H1 (cell line): Measurements from ENCODE around the gene QPCTL. TPM values are rescaled to one million over a fixed set of nuclear protein-coding genes. Genes with fewer than 3 reads are reported as not detected.

ENCODE experiments used
- CTCF ChIA-PET: fragments of 300-600 bp; sonication (Branson Sonifier 250); formaldehyde crosslinking; loops from one replicate; lab custom pipeline; 2021; ENCODE audit not compliant: partially characterized antibody; lab: Charles Lee
- POLR2A ChIA-PET: fragments of 300-600 bp; sonication (Branson Sonifier 250); formaldehyde crosslinking; loops from one replicate; lab custom pipeline; 2021; ENCODE audit warnings: inconsistent platforms; ENCODE audit not compliant: partially characterized antibody; lab: Charles Lee
- DNase-seq, 2 experiments: peaks; one replicate each; pipeline versions ENCODE4 v3.0.0 to v3.0.0-alpha.2; 2010 to 2022; ENCODE audit warnings: low spot score in 2 of 2, low read depth in 1 of 2, mixed read lengths in 1 of 2
- FAIRE-seq: peaks from 2 replicates; lab custom pipeline; 2011; peaks lifted over from hg19 to GRCh38; lab: Jason Lieb, UNC
- H2AFZ ChIP-seq: 2 replicates; pipeline ENCODE4 v1.8.1; 2012; ENCODE audit warnings: low read length, inconsistent platforms
- H2AK5ac ChIP-seq: 2 replicates; pipeline ENCODE4 v1.6.1; 2013; ENCODE audit warnings: low read depth, low read length
- H2BK120ac ChIP-seq: replicated peaks from 2 replicates; pipeline ENCODE3; 2013; ENCODE audit warnings: low read depth, low read length, inconsistent platforms
- H2BK12ac ChIP-seq: 2 replicates; pipeline ENCODE4 v1.6.1; 2013; ENCODE audit warnings: low read depth, low read length
- H2BK15ac ChIP-seq: 2 replicates; pipeline ENCODE4 v1.6.1; 2013; ENCODE audit warnings: low read length
- H2BK20ac ChIP-seq: 2 replicates; pipeline ENCODE4 v1.6.1; 2013; ENCODE audit warnings: low read length
- H2BK5ac ChIP-seq: 2 replicates; pipeline ENCODE4 v1.6.1; 2013; ENCODE audit warnings: low read depth, low read length
- H3K14ac ChIP-seq: 2 replicates; pipeline ENCODE4 v1.6.1; 2013; ENCODE audit warnings: inconsistent platforms; ENCODE audit not compliant: insufficient read length
- H3K18ac ChIP-seq: 2 replicates; pipeline ENCODE4 v1.6.1; 2013; ENCODE audit warnings: low read length; ENCODE audit errors: extremely low read depth
- H3K23ac ChIP-seq: 2 replicates; pipeline ENCODE4 v1.6.1; 2013; ENCODE audit warnings: inconsistent platforms; ENCODE audit not compliant: insufficient read length
- H3K23me2 ChIP-seq: 2 replicates; pipeline ENCODE4 v1.6.1; 2013; ENCODE audit warnings: low read depth, low read length
- H3K27ac ChIP-seq: 2 replicates; pipeline ENCODE4 v1.6.1; 2011; ENCODE audit warnings: low read depth, low read length, inconsistent platforms
- H3K27me3 ChIP-seq, 4 experiments: replicated peaks in 1 of 4; 1 replicate in 1 of 4; 2 replicates in 3 of 4; pipeline versions ENCODE4 v1.6.1 to v1.8.1; 2011 to 2013; ENCODE audit warnings: low read length in 3 of 4, mild to moderate bottlenecking in 3 of 4, inconsistent platforms in 2 of 4, mixed read lengths in 2 of 4, moderate library complexity in 1 of 4; ENCODE audit not compliant: control insufficient read depth in 3 of 4, insufficient read depth in 3 of 4; ENCODE audit errors: extremely low read depth in 1 of 4
- H3K36me3 ChIP-seq, 4 experiments: 2 replicates each; pipeline versions ENCODE4 v1.6.1 to v1.8.1; 2011 to 2013; ENCODE audit warnings: mild to moderate bottlenecking in 4 of 4, low read length in 3 of 4, moderate library complexity in 2 of 4, control low read depth in 1 of 4, inconsistent platforms in 1 of 4; ENCODE audit not compliant: insufficient read depth in 4 of 4, control insufficient read depth in 2 of 4
- H3K4ac ChIP-seq: replicated peaks from 2 replicates; pipeline ENCODE3; 2013; ENCODE audit warnings: low read length, low read depth, mixed read lengths, inconsistent platforms; ENCODE audit not compliant: insufficient read length
- H3K4me1 ChIP-seq, 4 experiments: replicated peaks in 1 of 4; 1 replicate in 1 of 4; 2 replicates in 3 of 4; pipeline versions ENCODE4 v1.6.1 to v1.8.1; 2011 to 2013; ENCODE audit warnings: low read length in 3 of 4, inconsistent platforms in 2 of 4, mixed read lengths in 1 of 4; ENCODE audit not compliant: insufficient read depth in 4 of 4, control insufficient read depth in 3 of 4
- H3K4me2 ChIP-seq, 2 experiments: 2 replicates each; pipeline versions ENCODE4 v1.6.1 to v1.8.1; 2011 to 2013; ENCODE audit warnings: low read depth in 2 of 2, low read length in 2 of 2, control low read depth in 1 of 2, inconsistent platforms in 1 of 2, mild to moderate bottlenecking in 1 of 2; ENCODE audit not compliant: insufficient read depth in 1 of 2
- H3K4me3 ChIP-seq, 4 experiments: fragments of 200-600, 300-600 bp in 1 of 4; sonication (generic), shearing (Covaris generic), sonication (Bioruptor Twin) in 1 of 4; 2 replicates each; pipeline versions ENCODE4 v1.5.1 to v1.8.1; 2011 to 2016; ENCODE audit warnings: low read length in 4 of 4, low read depth in 3 of 4, control low read depth in 2 of 4, inconsistent platforms in 2 of 4, mild to moderate bottlenecking in 2 of 4, mixed read lengths in 1 of 4, moderate library complexity in 1 of 4; ENCODE audit not compliant: insufficient read depth in 2 of 4; ENCODE audit errors: extremely low read depth in 1 of 4
- H3K56ac ChIP-seq: replicated peaks from 2 replicates; pipeline ENCODE3; 2013; ENCODE audit warnings: low read depth, mild to moderate bottlenecking, mixed read lengths, low read length, inconsistent platforms; ENCODE audit not compliant: insufficient read length
- H3K79me1 ChIP-seq: 2 replicates; pipeline ENCODE4 v1.6.1; 2013; ENCODE audit warnings: low read depth, low read length, control low read depth
- H3K79me2 ChIP-seq, 2 experiments: 2 replicates each; pipeline versions ENCODE4 v1.6.1 to v1.8.1; 2012 to 2013; ENCODE audit warnings: low read length in 2 of 2, mild to moderate bottlenecking in 2 of 2, inconsistent platforms in 1 of 2; ENCODE audit not compliant: insufficient read depth in 2 of 2, control insufficient read depth in 1 of 2
- H3K9ac ChIP-seq, 4 experiments: replicated peaks in 1 of 4; 1 replicate in 1 of 4; 2 replicates in 3 of 4; pipeline versions ENCODE4 v1.6.1 to v1.8.1; 2011 to 2013; ENCODE audit warnings: low read depth in 3 of 4, low read length in 3 of 4, control low read depth in 2 of 4, mild to moderate bottlenecking in 2 of 4, moderate library complexity in 2 of 4, inconsistent platforms in 1 of 4; ENCODE audit errors: extremely low read depth in 1 of 4
- H3K9me3 ChIP-seq, 2 experiments: 2 replicates each; pipeline versions ENCODE4 v1.6.1 to v1.8.1; 2012 to 2013; ENCODE audit warnings: mild to moderate bottlenecking in 2 of 2, moderate library complexity in 2 of 2, control low read depth in 1 of 2, inconsistent platforms in 1 of 2, low read depth in 1 of 2, low read length in 1 of 2, mixed read lengths in 1 of 2; ENCODE audit not compliant: insufficient read depth in 2 of 2
- H4K20me1 ChIP-seq, 2 experiments: replicated peaks in 1 of 2; 2 replicates each; pipeline versions ENCODE3 to v1.8.1; 2011 to 2013; ENCODE audit warnings: inconsistent platforms in 2 of 2, low read length in 2 of 2, mild to moderate bottlenecking in 1 of 2; ENCODE audit not compliant: insufficient read depth in 2 of 2, control insufficient read depth in 1 of 2
- H4K5ac ChIP-seq: 2 replicates; pipeline ENCODE4 v1.6.1; 2013; ENCODE audit warnings: low read length, low read depth, mixed read lengths, inconsistent platforms; ENCODE audit not compliant: insufficient read length
- H4K8ac ChIP-seq: 2 replicates; pipeline ENCODE4 v1.8.0; 2013; ENCODE audit warnings: mild to moderate bottlenecking, moderate library complexity, low read length, inconsistent platforms; ENCODE audit not compliant: insufficient read depth; ENCODE audit errors: extremely low read depth
- H4K91ac ChIP-seq: replicated peaks from 2 replicates; pipeline ENCODE3; 2013; ENCODE audit warnings: low read length, mixed read lengths, inconsistent platforms; ENCODE audit not compliant: insufficient read length
- ATF3 ChIP-seq: IDR thresholded peaks from 2 replicates; pipeline ENCODE4 v1.6.1; 2011; ENCODE audit warnings: low read depth, mild to moderate bottlenecking, low read length; ENCODE audit not compliant: insufficient read depth
- CHD1 ChIP-seq: IDR thresholded peaks from 2 replicates; pipeline ENCODE4 v1.6.1; 2012; ENCODE audit warnings: low read depth, low read length, improper control_type of control experiment
- CREB1 ChIP-seq: IDR thresholded peaks from 2 replicates; pipeline ENCODE4 v1.6.1; 2012; ENCODE audit warnings: inconsistent platforms
- CTBP2 ChIP-seq: IDR thresholded peaks from 2 replicates; pipeline ENCODE4 v1.7.0; 2011; ENCODE audit warnings: borderline replicate concordance, mild to moderate bottlenecking, moderate library complexity, mixed read lengths, low read length; ENCODE audit not compliant: insufficient read depth, insufficient read length
- GABPA ChIP-seq: IDR thresholded peaks from 2 replicates; pipeline ENCODE4 v1.6.1; 2011; ENCODE audit warnings: mild to moderate bottlenecking, low read length, moderate library complexity, borderline replicate concordance; ENCODE audit not compliant: insufficient read depth
- HDAC2 ChIP-seq, 2 experiments: fragments of 300-600 bp in 1 of 2; sonication (generic) in 1 of 2; IDR thresholded peaks; 2 replicates each; pipeline ENCODE4 v1.6.1; 2011 to 2012; ENCODE audit warnings: low read depth in 2 of 2, low read length in 2 of 2, mild to moderate bottlenecking in 2 of 2, moderate library complexity in 2 of 2, borderline replicate concordance in 1 of 2, inconsistent platforms in 1 of 2
- KDM5A ChIP-seq: fragments of 200-600 bp; IDR thresholded peaks from 2 replicates; pipeline ENCODE4 v1.7.1; 2012; ENCODE audit warnings: mild to moderate bottlenecking, low read length, inconsistent platforms, mixed read lengths
- POLR2AphosphoS5 ChIP-seq: IDR thresholded peaks from 2 replicates; pipeline ENCODE4 v1.6.1; 2011; ENCODE audit warnings: low read depth, low read length
- POU5F1 ChIP-seq: IDR thresholded peaks from 2 replicates; pipeline ENCODE4 v1.6.1; 2011; ENCODE audit warnings: low read depth, mild to moderate bottlenecking, low read length, moderate library complexity
- SIX5 ChIP-seq: IDR thresholded peaks from 2 replicates; pipeline ENCODE4 v1.6.1; 2011; ENCODE audit warnings: mild to moderate bottlenecking, low read depth, low read length
- TAF1 ChIP-seq: IDR thresholded peaks from 2 replicates; pipeline ENCODE4 v1.6.1; 2011; ENCODE audit warnings: mild to moderate bottlenecking, low read depth, low read length
- TCF12 ChIP-seq: IDR thresholded peaks from 2 replicates; pipeline ENCODE4 v1.6.1; 2011; ENCODE audit warnings: low read depth, mild to moderate bottlenecking, low read length
- USF2 ChIP-seq: IDR thresholded peaks from 2 replicates; pipeline ENCODE4 v1.6.1; 2011; ENCODE audit warnings: low read length, improper control_type of control experiment
- WGBS, 2 experiments: shearing (Covaris generic) in 1 of 2; methylation state at CpG; one replicate each; pipeline versions ENCODE4 v1.1.6 to v1.1.7; 2013 to 2015; ENCODE audit warnings: low lambda C conversion rate in 2 of 2, mixed read lengths in 2 of 2, inconsistent platforms in 1 of 2, low coverage in 1 of 2, missing lambda C conversion rate in 1 of 2; ENCODE audit not compliant: insufficient replicate concordance in 2 of 2, insufficient coverage in 1 of 2, insufficient read length in 1 of 2; ENCODE audit errors: extremely low coverage in 1 of 2, missing lambda C conversion rate in 1 of 2; 5-methylcytosine and 5-hydroxymethylcytosine counted together
- polyA plus RNA-seq, 7 experiments: library from polyadenylated mRNA; depleted of rRNA in 3 of 7; stranded (reverse) in 5 of 7; unstranded in 2 of 7; fragments of >200 nt in 5 of 7; fragments of 200-250 nt in 2 of 7; gene quantifications; 1 replicate in 5 of 7; 2 replicates in 1 of 7; 4 replicates in 1 of 7; pipeline versions ENCODE4 v1.2.1 to v1.2.3, GENCODE V29; 2011 to 2013; ENCODE audit warnings: missing spikeins in 2 of 7, mixed read lengths in 2 of 7
- total RNA-seq: library from RNA; stranded (reverse); fragmentation: NEBNext Ultra II Directional; extraction: Animal tissue kit (Norgen Biotek cat#: 25700); gene quantifications from 2 replicates; pipeline ENCODE4 v1.2.1, GENCODE V29; 2021

QPCTL gene
- total and polyA plus RNA-seq, 2 of the 8 experiments (the other 6 are each of a cell fraction or from before 2014, with no cell fraction given): 25.2 to 35.3 TPM

GRCh38 chr19:45746866-45747265 lies 54.4 kb downstream of the QPCTL start:
- H3K9ac ChIP-seq: no peak overlapping the region
- no peak overlapping the region for H2BK5ac ChIP-seq
- no peaks in the 10 kb centered on the region for H3K79me2 ChIP-seq
- no peaks in the 10 kb centered on the region for H4K20me1 ChIP-seq
- H3K4me3 ChIP-seq: no peak overlapping the region
- no peak overlapping the region for H2BK120ac ChIP-seq
- no peak overlapping the region for H3K27ac ChIP-seq
- no peak overlapping the region for H3K4ac ChIP-seq
- H4K91ac ChIP-seq: no peak overlapping the region
- H3K9me3 ChIP-seq: no peaks in the 10 kb centered on the region
- H3K23me2 ChIP-seq: no peaks in the 10 kb centered on the region
- 89% methylated on average over 5 of the region's 5 CpGs; no CpG with 5 or more reads in 1 of the 2 experiments for WGBS, 2 experiments
- H3K79me1 ChIP-seq: no peaks in the 10 kb centered on the region
- H3K4me2 ChIP-seq: no peak overlapping the region
- H2BK12ac ChIP-seq: no peak overlapping the region
- H3K18ac ChIP-seq: no peak overlapping the region
- H2AK5ac ChIP-seq: no peak overlapping the region
- no peak overlapping the region for H2AFZ ChIP-seq
- no peaks in the 10 kb centered on the region for H3K4me1 ChIP-seq
- no peak overlapping the region for H3K23ac ChIP-seq
- H4K8ac ChIP-seq: no peak overlapping the region
- no peak overlapping the region for H2BK20ac ChIP-seq
- H3K56ac ChIP-seq: no peak overlapping the region
- no peak overlapping the region for H3K14ac ChIP-seq
- POLR2A ChIA-PET: interaction anchor here (1.6 kb wide), 1 partner anchor 23 kb away, joined by 5 read pairs; the partner anchor contains the start of gene SIX5
- CTCF ChIA-PET: no interaction called here
- DNase-seq: no peak
- H3K36me3 ChIP-seq: no peaks in the 10 kb centered on the region
- FAIRE-seq: no peak
- no peak overlapping the region for H2BK15ac ChIP-seq
- no peaks in the 10 kb centered on the region; a peak in 1 of 7 replicates for H3K27me3 ChIP-seq
- no peak overlapping the region for H4K5ac ChIP-seq
- no peak for TF ChIP-seq SIX5
- no peak for TF ChIP-seq POU5F1
- TF ChIP-seq TAF1: no peak
- TF ChIP-seq ATF3: no peak
- no peak for TF ChIP-seq CHD1
- no peak for TF ChIP-seq POLR2AphosphoS5
- no peak for TF ChIP-seq KDM5A
- TF ChIP-seq USF2: no peak
- no peak for TF ChIP-seq GABPA
- TF ChIP-seq CTBP2: no peak
- TF ChIP-seq HDAC2 (IDR thresholded peaks at IDR 0.05; ENCODE audit: borderline replicate concordance in 1 of 2, low read depth in 2 of 2, low read length in 2 of 2): no peak
- no peak for TF ChIP-seq CREB1
- TF ChIP-seq TCF12: no peak
